ENCODE results near the gene CASZ1.

DNA sequence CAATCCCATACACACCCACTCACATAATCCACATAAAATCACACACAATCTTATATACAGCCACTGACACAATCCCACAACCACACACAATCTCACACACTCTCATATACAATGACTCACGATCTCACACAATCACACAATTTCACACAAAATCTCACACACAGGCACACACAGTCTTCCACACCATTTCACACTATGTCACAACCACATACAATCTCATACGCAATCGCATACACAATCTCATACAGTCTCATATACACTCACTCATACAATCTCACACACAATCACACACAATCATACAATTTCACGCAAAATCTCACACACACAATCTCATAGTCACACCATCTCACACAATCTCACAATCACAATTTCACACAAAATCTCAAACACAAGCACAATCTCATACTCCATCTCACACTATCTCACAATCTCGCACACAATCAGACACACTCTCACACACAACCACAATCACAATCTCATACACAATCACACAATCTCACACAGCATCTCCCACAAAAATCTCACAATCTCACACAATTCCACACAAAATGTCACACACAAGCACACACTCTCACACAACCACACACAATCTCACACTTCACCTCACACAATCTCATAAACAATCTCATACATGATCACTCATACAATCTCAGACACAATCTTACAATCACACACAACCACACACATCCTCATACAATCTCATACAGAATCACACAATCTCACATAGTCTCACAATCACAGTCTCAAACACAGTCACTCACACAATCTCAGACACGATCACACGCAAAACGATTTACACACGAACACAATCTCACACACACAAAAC is 18.5 kb downstream of the CASZ1 start:
- no peak for TF ChIP-seq NFYB (IDR thresholded peaks at IDR 0.05; ENCODE audit: insufficient read depth, low read depth, low read length)
- TF ChIP-seq POLR2AphosphoS5 (IDR thresholded peaks at IDR 0.05; ENCODE audit: low read length): no peak
- TF ChIP-seq GABPA (IDR thresholded peaks at IDR 0.05; ENCODE audit: low read depth): no peak
- no peak for TF ChIP-seq NFXL1 (IDR thresholded peaks at IDR 0.05; ENCODE audit: borderline replicate concordance)
- no peak for TF ChIP-seq RFX5 (IDR thresholded peaks at IDR 0.05; ENCODE audit: low read depth, low read length)
- TF ChIP-seq TBL1XR1 (IDR thresholded peaks at IDR 0.05; ENCODE audit: low read depth, low read length): no peak
- no peak for TF ChIP-seq BACH1 (IDR thresholded peaks at IDR 0.05; ENCODE audit: borderline replicate concordance)
- no peak for TF ChIP-seq CTCF (IDR thresholded peaks at IDR 0.05 in 2 of 3, conservative IDR thresholded peaks at IDR 0.05 in 1 of 3; ENCODE audit: control insufficient read depth in 2 of 3, extremely low read depth in 1 of 3, insufficient read depth in 1 of 3, low read depth in 3 of 3, low read length in 3 of 3)
- TF ChIP-seq BCL11A (IDR thresholded peaks at IDR 0.05; ENCODE audit: low read depth, low read length): no peak
